Suprapubic skin (tissue), 4 donors: ENCODE results near the gene CYSLTR2.

ENCODE experiments used
- CTCF ChIP-seq, 2 donors: fragments of 200-600 bp in 1 of 2; fragments of 450-650 bp in 1 of 2; sonication (generic) in 1 of 2; IDR thresholded peaks; one replicate each; pipeline ENCODE4 v1.5.1; 2016 to 2019; ENCODE audit warnings: antibody characterized with exemption in 2 of 2, mild to moderate bottlenecking in 1 of 2, moderate library complexity in 1 of 2
- EP300 ChIP-seq: sonication (generic); formaldehyde crosslinking; IDR thresholded peaks from one replicate; pipeline ENCODE4 v1.6.1; 2017; ENCODE audit warnings: antibody characterized with exemption
- POLR2A ChIP-seq, 2 donors: fragments of 450-650 bp; IDR thresholded peaks; one replicate each; pipeline ENCODE4 v1.6.1; 2017; ENCODE audit warnings: antibody characterized with exemption in 2 of 2, mild to moderate bottlenecking in 2 of 2, moderate library complexity in 2 of 2
- POLR2AphosphoS5 ChIP-seq, 3 donors: sonication (generic); formaldehyde crosslinking; IDR thresholded peaks; one replicate each; pipeline ENCODE4 v1.6.1; 2017; ENCODE audit warnings: antibody characterized with exemption in 3 of 3

GRCh38 chr13:48712141-48712540, 58.4 kb downstream of the CYSLTR2 start:
- TF ChIP-seq CTCF (IDR thresholded peaks at IDR 0.05): no peak
- TF ChIP-seq POLR2AphosphoS5 (IDR thresholded peaks at IDR 0.05): no peak
- TF ChIP-seq EP300: no peak
- no peak for TF ChIP-seq POLR2A (IDR thresholded peaks at IDR 0.05)
